GM23248 (cell line): ENCODE results near the gene TCF4. TPM values are rescaled to one million over a fixed set of nuclear protein-coding genes. Genes with fewer than 3 reads are reported as not detected.
"Not testable (repeated sequence)": the region's sequence is repeated elsewhere in the genome, so short reads cannot be mapped to it uniquely, and the experiment has no call there.

Source experiments
- DNase-seq: peaks from one replicate; pipeline ENCODE4 v3.0.0-alpha.2; 2015
- H2AFZ ChIP-seq: fragments of 200-600 bp; sonication (generic); 2 replicates; pipeline ENCODE4 v1.6.1; 2016; ENCODE audit warnings: antibody characterized with exemption
- H3F3A ChIP-seq: fragments of 200-600 bp; sonication (generic); 2 replicates; pipeline ENCODE4 v1.6.1; 2016; ENCODE audit warnings: mild to moderate bottlenecking, antibody characterized with exemption, mixed run types; ENCODE audit not compliant: insufficient read depth
- H3K27ac ChIP-seq: fragments of 200-600 bp; sonication (generic); 2 replicates; pipeline ENCODE4 v1.5.1; 2016; ENCODE audit warnings: mild to moderate bottlenecking
- H3K27me3 ChIP-seq: fragments of 200-600 bp; sonication (generic); replicated peaks from 2 replicates; pipeline ENCODE4 v1.6.1; 2016; ENCODE audit warnings: mild to moderate bottlenecking; ENCODE audit not compliant: insufficient read depth
- H3K36me3 ChIP-seq: fragments of 200-600 bp; sonication (generic); 2 replicates; pipeline ENCODE4 v1.6.1; 2016; ENCODE audit warnings: low read depth, mild to moderate bottlenecking
- H3K4me1 ChIP-seq: fragments of 200-600 bp; sonication (generic); 2 replicates; pipeline ENCODE4 v1.6.1; 2016; ENCODE audit warnings: mild to moderate bottlenecking; ENCODE audit not compliant: insufficient read depth
- H3K4me2 ChIP-seq: fragments of 200-600 bp; sonication (generic); one replicate; pipeline ENCODE4 v1.6.1; 2016; ENCODE audit warnings: mild to moderate bottlenecking; ENCODE audit not compliant: unreplicated experiment
- H3K4me3 ChIP-seq: fragments of 200-600 bp; sonication (generic); 2 replicates; pipeline ENCODE4 v1.5.1; 2016; ENCODE audit warnings: mild to moderate bottlenecking
- H3K79me2 ChIP-seq: fragments of 200-600 bp; sonication (generic); 2 replicates; pipeline ENCODE4 v1.6.1; 2016; ENCODE audit warnings: mild to moderate bottlenecking; ENCODE audit not compliant: insufficient read depth
- H3K9ac ChIP-seq: fragments of 200-600 bp; sonication (generic); 2 replicates; pipeline ENCODE4 v1.6.1; 2016; ENCODE audit warnings: mild to moderate bottlenecking
- H3K9me2 ChIP-seq: fragments of 200-600 bp; sonication (generic); 2 replicates; pipeline ENCODE4 v1.6.1; 2016; ENCODE audit warnings: mixed run types, mild to moderate bottlenecking, moderate library complexity; ENCODE audit not compliant: insufficient read depth
- H3K9me3 ChIP-seq: fragments of 200-600 bp; sonication (generic); one replicate; pipeline ENCODE4 v1.6.1; 2017; ENCODE audit warnings: low read depth
- H4K20me1 ChIP-seq: fragments of 200-600 bp; sonication (generic); 2 replicates; pipeline ENCODE4 v1.6.0; 2016; ENCODE audit not compliant: insufficient read depth
- EZH2 ChIP-seq: fragments of 200-600 bp; sonication (generic); IDR thresholded peaks from 2 replicates; pipeline ENCODE4 v1.6.1; 2018; ENCODE audit warnings: antibody characterized with exemption, mild to moderate bottlenecking; ENCODE audit not compliant: insufficient read depth, poor library complexity, severe bottlenecking
- EZH2phosphoT487 ChIP-seq: fragments of 200-600 bp; sonication (generic); IDR thresholded peaks from 2 replicates; pipeline ENCODE4 v1.6.1; 2018; ENCODE audit warnings: antibody characterized with exemption, moderate library complexity, mild to moderate bottlenecking, low read depth; ENCODE audit not compliant: insufficient read depth
- WGBS, 2 experiments: methylation state at CpG; one replicate each; pipeline ENCODE4 v1.1.6; 2015 to 2017; ENCODE audit warnings: low lambda C conversion rate in 2 of 2, low coverage in 1 of 2; ENCODE audit errors: missing lambda C conversion rate in 2 of 2; 5-methylcytosine and 5-hydroxymethylcytosine counted together
- in situ Hi-C: fragments of 300-500 bp; cut with MboI; formaldehyde crosslinking; loops from 2 replicates; pipeline ENCODE4 v1.15.0; 2020
- polyA plus RNA-seq: library from polyadenylated mRNA; unstranded; fragments of >200 nt; fragmentation: Nextera tagmentation; extraction: Ambion mirVana; gene quantifications from 2 replicates; pipeline ENCODE4 v1.2.1, GENCODE V29; 2016
- total RNA-seq: library from RNA; depleted of rRNA; stranded (reverse); fragments of >200 nt; shearing (Covaris generic); gene quantifications from 2 replicates; pipeline ENCODE4 v1.2.3, GENCODE V29; 2014

Gene TCF4
- total and polyA plus RNA-seq, 2 experiments from 2014 or later, result 54.5 to 59.3 TPM

GRCh38 chr18:55475916-55476315 is 112.1 kb downstream of the TCF4 start:
- TF ChIP-seq EZH2phosphoT487, result no peak
- no peak for TF ChIP-seq EZH2
- peaks cover 88% of the 10 kb centered on the region for H3K79me2 ChIP-seq
- WGBS, 2 experiments, result 93 to 100% methylated on average over 1 of the region's 1 CpG

GRCh38 chr18:55475467-55475866 is 112.5 kb downstream of the TCF4 start:
- H3K9me3 ChIP-seq, result no peaks in the 10 kb centered on the region
- H3F3A ChIP-seq, result peaks cover 25% of the 10 kb centered on the region
- TF ChIP-seq EZH2phosphoT487, result no peak
- no peak for TF ChIP-seq EZH2
- peaks cover 25% of the 10 kb centered on the region for H3K4me1 ChIP-seq
- no peak overlapping the region for H3K4me2 ChIP-seq
- H3K27me3 ChIP-seq, result no peaks in the 10 kb centered on the region
- no peak overlapping the region for H3K27ac ChIP-seq
- no peak overlapping the region for H3K4me3 ChIP-seq
- no peaks in the 10 kb centered on the region for H4K20me1 ChIP-seq
- no peaks in the 10 kb centered on the region for H3K9me2 ChIP-seq
- H2AFZ ChIP-seq, result no peak overlapping the region
- 86 to 95% methylated on average over 5 of the region's 5 CpGs for WGBS, 2 experiments
- DNase-seq, result no peak
- H3K79me2 ChIP-seq, result peaks cover 88% of the 10 kb centered on the region
- H3K36me3 ChIP-seq, result no peaks in the 10 kb centered on the region
- in situ Hi-C loops, result no loop called here
- no peak overlapping the region for H3K9ac ChIP-seq

More at GRCh38 chr18:55475916-55476315, 112.1 kb downstream of the TCF4 start:
- no peaks in the 10 kb centered on the region for H3K9me3 ChIP-seq
- peaks cover 25% of the 10 kb centered on the region for H3F3A ChIP-seq
- peaks cover 25% of the 10 kb centered on the region for H3K4me1 ChIP-seq
- no peaks in the 10 kb centered on the region for H3K36me3 ChIP-seq
- H3K27me3 ChIP-seq, result no peaks in the 10 kb centered on the region
- H3K4me3 ChIP-seq, result no peak overlapping the region
- H4K20me1 ChIP-seq, result no peaks in the 10 kb centered on the region
- no peak overlapping the region for H3K9ac ChIP-seq
- DNase-seq, result no peak
- no peaks in the 10 kb centered on the region for H3K9me2 ChIP-seq
- in situ Hi-C loops, result no loop called here
- no peak overlapping the region for H3K27ac ChIP-seq
- H3K4me2 ChIP-seq, result no peak overlapping the region
- H2AFZ ChIP-seq, result no peak overlapping the region

- Histone ChIP-seq H3K4me3 (no peak overlapping the region), H4K20me1 (no peaks in the 10 kb centered on the region), H3F3A (peaks cover 24% of the 10 kb centered on the region), H3K9ac (no peak overlapping the region), H2AFZ (no peak overlapping the region), H3K36me3 (no peaks in the 10 kb centered on the region), H3K79me2 (peaks cover 88% of the 10 kb centered on the region), H3K27me3 (no peaks in the 10 kb centered on the region), H3K27ac (no peak overlapping the region), H3K9me3 (no peaks in the 10 kb centered on the region), H3K4me1 (peaks cover 20% of the 10 kb centered on the region), H3K4me2 (no peak overlapping the region), H3K9me2 (no peaks in the 10 kb centered on the region)
- no peak for TF ChIP-seq EZH2phosphoT487
- no peak for TF ChIP-seq EZH2
- DNase-seq, result no peak
- in situ Hi-C loops, result no loop called here
Measured at GRCh38 chr18:55473560-55473959, 114.4 kb downstream of the TCF4 start.

GRCh38 chr18:55473058-55473457 is 114.9 kb downstream of the TCF4 start:
- no peaks in the 10 kb centered on the region for H4K20me1 ChIP-seq
- DNase-seq, result no peak
- no peak overlapping the region for H3K4me2 ChIP-seq
- H3F3A ChIP-seq, result peaks cover 19% of the 10 kb centered on the region
- no peak overlapping the region for H3K9ac ChIP-seq
- no peaks in the 10 kb centered on the region for H3K36me3 ChIP-seq
- no peak overlapping the region for H2AFZ ChIP-seq
- no peak for TF ChIP-seq EZH2
- TF ChIP-seq EZH2phosphoT487, result no peak
- peaks cover 15% of the 10 kb centered on the region for H3K4me1 ChIP-seq
- H3K9me3 ChIP-seq, result no peaks in the 10 kb centered on the region
- peaks cover 89% of the 10 kb centered on the region for H3K79me2 ChIP-seq
- 76 to 77% methylated on average over 2 of the region's 2 CpGs for WGBS, 2 experiments
- no peaks in the 10 kb centered on the region for H3K27me3 ChIP-seq
- in situ Hi-C loops, result no loop called here
- no peak overlapping the region for H3K27ac ChIP-seq
- no peaks in the 10 kb centered on the region for H3K9me2 ChIP-seq
- H3K4me3 ChIP-seq, result no peak overlapping the region

GRCh38 chr18:55470826-55471225 is 117.2 kb downstream of the TCF4 start:
- Histone ChIP-seq H3K79me2 (peaks cover 99% of the 10 kb centered on the region), H3K36me3 (no peaks in the 10 kb centered on the region)

GRCh38 chr18:55469134-55469533 is 118.9 kb downstream of the TCF4 start:
- H3K27ac ChIP-seq, H3K9ac ChIP-seq, H3F3A ChIP-seq, H3K9me3 ChIP-seq, H3K9me2 ChIP-seq, H3K27me3 ChIP-seq, DNase-seq, H3K4me3 ChIP-seq, H2AFZ ChIP-seq, in situ Hi-C loops, H4K20me1 ChIP-seq, H3K4me1 ChIP-seq, H3K36me3 ChIP-seq, H3K4me2 ChIP-seq: not testable (repeated sequence)
- H3K79me2 ChIP-seq, result peaks cover 99% of the 10 kb centered on the region
- WGBS, 2 experiments, result 93 to 96% methylated on average over 8 of the region's 8 CpGs

More at GRCh38 chr18:55470826-55471225, 117.2 kb downstream of the TCF4 start:
- no peaks in the 10 kb centered on the region for H3K9me3 ChIP-seq
- no peak overlapping the region for H2AFZ ChIP-seq
- no peak overlapping the region for H3K9ac ChIP-seq
- H3F3A ChIP-seq, result no peaks in the 10 kb centered on the region
- no peak overlapping the region for H3K4me2 ChIP-seq
- H3K9me2 ChIP-seq, result no peaks in the 10 kb centered on the region
- WGBS, 2 experiments, result 93% methylated on average over 4 of the region's 4 CpGs
- no peaks in the 10 kb centered on the region for H4K20me1 ChIP-seq
- no peak for TF ChIP-seq EZH2phosphoT487
- no peak for TF ChIP-seq EZH2
- no peaks in the 10 kb centered on the region for H3K27me3 ChIP-seq
- no peak overlapping the region for H3K4me3 ChIP-seq
- no peak for DNase-seq
- in situ Hi-C loops, result no loop called here
- H3K4me1 ChIP-seq, result no peaks in the 10 kb centered on the region
- no peak overlapping the region for H3K27ac ChIP-seq
